ENCODE results near the gene ELMO2. TPM values are rescaled to one million over a fixed set of nuclear protein-coding genes. Genes with fewer than 3 reads are reported as not detected.
"Not testable (repeated sequence)": the region's sequence is repeated elsewhere in the genome, so short reads cannot be mapped to it uniquely, and the experiment has no call there.

The ELMO2 gene
- total RNA-seq, 1 donor from 2014 or later = 45.7 TPM

DNA sequence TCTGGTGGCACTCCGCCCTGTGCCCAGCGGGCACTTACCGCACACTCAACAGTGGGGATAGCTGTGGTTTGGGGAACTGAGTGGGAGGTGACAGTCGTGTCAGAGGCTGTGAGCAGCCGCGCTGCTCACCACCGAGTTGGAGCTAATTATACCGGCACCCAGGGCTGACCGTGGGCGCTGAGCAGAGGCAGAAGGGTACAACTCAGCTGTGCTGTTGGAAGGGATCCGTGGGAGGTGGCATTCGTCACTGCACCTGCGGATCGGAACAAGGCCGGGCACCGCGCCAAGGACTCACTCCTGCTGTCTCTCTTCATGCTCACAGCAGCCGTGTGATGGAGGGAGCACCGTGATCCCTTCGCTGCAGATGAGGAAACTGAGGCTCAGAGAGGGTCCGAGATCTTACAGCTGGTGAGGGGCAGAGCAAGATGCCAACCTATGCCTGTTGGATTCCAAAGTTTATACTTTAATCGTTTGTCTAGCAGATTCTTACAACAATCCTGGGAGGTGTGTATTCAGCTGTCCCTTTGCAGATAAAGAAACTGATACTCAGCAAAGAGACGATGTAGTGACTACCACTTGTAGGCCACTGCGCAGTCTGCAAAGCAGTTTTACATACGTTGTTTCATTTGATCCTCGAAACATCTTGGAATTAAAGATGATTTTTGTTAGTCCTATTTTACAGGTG lies 713 bp upstream of the ELMO2 start:
- no peak for DNase-seq (ENCODE audit: low spot score)

DNA sequence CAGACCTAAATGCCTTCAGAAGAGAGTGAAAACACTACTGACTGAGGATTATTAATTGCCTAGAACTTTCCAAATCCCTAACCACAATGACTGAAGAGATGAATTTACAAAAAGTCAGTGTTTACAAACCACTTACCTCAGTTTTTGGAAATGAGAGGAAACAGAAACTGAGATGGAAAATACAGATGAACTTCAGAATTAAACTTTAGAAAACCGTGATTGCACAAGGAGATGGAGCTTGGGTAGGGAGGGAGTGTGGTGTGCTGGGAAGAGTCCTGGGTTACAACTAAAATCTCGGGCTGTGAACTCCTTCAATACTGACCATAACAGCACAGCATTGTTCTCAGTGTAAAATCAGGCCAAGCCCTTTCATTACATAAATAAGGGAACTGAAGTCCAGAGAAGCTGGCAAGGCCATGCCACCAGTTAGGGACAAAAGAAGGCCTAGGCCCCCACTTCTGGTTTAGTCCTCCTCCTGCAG lies 4.0 kb downstream of the ELMO2 start:
- no peak for DNase-seq (ENCODE audit: low spot score)

DNA sequence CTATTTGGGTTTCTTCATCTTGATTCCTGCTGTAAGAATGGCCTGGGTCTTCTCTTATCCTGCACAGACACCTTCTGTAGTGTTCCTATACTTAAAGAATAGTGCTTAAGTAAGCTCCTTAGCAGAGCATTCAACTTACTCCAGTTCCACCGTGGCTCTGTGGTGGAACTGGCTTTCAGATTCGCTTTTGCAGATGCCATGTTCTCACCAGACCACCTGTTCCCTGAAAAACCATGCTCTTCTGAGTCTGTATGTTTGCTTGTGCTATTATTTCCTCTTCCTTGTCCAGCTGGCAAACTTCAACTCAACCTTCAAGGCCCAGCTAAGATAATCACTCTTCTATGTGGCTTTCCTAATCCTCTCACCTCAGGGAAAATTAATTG lies 4.9 kb downstream of the ELMO2 start:
- DNase-seq (ENCODE audit: low spot score) = no peak

DNA sequence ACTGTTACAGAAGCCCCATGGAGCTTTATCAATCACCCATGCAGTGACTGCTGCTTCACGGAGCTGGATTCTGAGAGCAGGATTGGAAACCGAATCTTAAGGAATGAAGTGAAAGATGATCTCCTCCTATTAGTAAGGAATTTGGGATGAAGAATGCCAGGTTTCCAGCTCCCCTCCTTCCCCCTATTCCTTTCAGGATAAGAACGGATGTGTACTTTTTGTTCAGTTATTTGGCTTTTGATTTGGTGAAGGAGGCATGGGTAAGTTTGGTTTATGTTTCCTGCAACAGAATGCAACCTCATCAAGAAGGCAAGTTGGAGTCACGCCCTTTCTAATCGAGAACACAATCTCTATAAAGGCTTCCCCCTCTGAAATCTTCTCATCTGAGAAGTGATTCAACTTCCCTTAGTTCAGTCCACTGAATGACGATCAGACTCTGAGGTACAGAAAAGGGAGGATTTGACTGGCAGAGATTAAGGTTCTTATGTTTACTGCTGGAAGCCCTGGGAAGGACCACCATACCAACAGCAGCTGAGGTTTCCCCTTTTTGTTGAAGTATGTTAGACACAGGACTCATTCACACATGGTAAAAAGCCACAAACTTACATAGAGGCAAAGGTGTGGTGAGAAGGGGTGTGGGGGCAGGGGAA lies 5.5 kb downstream of the ELMO2 start:
- peak; percentile 38 for DNase-seq (ENCODE audit: low spot score)

DNA sequence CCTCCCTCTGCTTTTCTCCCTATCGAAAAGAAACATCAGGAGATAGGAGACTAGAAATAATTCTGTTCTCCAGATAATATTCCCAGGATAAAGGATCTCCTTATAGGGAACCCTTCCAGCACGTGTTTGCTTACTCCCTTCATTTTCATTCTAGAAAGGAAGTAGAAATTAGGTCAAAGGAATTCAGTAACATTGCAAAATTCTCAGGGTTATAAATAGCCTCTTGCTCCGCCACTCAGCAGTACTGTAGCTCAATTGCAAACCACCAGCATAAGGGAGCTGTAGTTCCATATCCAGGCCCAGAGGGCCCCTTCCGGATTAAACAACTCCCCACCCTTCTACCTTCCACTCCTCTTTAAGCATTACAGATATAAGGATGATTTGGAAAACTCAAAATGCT lies 6.2 kb downstream of the ELMO2 start:
- peak; percentile 83 for DNase-seq (ENCODE audit: low spot score)

DNA sequence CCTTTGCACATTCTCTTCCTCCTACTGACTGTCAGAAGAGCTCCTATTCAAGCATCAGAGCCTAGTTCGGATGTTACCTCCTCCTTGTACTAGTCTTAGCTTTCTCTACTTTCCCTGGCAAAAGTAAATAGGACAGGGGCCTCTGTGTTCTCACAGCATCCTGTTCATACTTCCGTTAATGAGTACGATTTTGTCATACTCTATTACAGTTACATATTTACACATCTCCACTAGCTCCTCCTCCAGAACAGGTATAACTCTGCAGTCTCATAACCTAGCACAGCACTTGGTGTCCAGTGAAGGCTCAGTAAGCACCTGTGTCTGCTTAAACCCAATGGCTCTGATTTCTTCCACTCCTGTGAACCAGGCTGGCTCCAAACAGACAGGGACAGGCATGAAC lies 7.0 kb downstream of the ELMO2 start:
- no peak for DNase-seq (ENCODE audit: low spot score)

DNA sequence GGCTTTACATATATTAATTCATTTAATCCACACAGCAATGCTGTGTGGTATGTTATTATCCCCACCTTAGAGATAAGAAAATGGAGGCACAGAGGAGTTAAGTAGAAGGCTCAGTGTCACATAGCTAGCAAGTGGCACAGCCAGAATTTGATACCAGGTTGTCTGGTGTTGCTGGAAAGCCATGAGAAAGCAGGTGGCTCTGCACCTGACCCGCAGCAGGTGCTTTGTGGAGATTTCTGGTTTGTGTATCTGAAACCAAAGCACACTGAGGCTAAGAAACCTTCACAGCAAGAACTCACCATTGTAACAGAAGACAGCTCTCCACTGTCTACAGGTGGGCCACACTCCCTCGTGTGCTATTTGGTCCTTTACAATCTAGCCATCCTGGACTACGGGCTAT lies 7.5 kb downstream of the ELMO2 start:
- DNase-seq (ENCODE audit: low spot score) = no peak

DNA sequence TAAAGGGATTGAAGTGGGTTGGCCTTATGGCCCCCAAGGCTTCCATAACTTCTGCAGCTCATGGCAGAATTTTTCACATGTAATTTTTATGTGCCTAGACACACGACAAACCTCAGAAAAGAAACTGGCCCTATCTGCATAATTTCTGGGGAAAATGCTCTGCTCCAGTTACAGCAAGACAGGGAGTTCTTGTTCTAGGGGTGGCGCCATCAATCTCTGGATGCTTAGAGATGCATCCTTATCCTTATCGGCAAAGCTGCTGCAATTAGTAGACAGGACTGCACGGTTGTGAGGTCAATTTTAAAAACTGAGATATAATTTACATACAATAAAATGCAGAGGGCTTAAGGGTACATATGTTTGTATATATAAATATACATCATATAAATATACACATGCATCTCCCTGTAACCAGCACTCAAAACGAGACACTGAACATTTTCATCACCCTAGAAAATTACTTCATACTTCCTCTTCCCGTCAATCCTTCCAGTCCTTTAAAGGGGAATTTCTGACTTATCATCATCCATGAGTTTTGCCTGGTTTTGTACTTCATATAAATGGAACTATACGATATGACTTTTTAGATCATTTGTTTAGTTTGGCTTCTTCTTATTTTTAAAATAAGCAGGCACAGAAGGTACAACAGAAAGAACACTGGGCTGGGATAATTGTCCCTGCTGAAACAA lies 10.2 kb downstream of the ELMO2 start:
- DNase-seq (ENCODE audit: low spot score) = no peak

DNA sequence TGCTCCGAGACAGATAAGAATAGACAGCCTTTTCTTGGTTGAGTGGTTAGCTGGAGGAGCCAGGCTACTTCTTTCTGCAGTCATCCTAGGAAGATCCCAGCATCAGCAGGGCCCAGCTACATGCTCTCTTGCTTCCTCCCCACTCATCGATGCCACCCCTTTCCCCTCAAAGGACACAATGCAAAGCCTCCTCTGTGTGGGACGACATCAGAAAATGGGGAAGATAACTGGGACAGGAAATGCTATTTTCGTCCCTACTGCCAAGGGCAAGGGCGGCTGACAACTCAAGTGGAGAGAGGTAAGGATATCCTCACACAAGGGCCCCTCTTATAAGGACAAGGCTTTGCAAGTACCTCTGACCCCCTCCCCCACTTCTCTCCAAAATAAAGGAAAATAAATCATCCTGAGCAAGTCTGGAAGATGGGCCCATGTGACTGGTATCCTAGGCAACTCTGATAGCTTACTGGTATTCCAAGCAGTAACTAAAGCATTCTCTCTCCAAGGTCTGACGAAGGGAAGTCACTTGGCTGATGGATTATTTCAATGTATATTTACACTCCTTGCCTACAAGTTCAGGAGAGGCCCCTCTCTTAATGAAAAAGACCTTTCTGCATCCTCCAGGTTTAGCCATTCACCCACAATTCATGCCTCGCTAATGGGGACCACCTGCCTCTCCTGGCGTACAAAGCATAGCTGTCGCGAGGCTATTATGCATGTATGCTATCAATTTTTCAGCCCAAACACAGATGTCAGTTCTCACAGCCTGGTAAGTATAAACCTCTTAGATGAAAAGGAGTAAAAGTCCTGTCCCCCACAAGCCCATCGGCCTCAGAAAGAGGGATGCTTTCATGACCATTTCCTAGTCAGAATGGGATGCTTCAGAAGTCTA lies 11.3 kb downstream of the ELMO2 start:
- no peak for DNase-seq (ENCODE audit: low spot score)

DNA sequence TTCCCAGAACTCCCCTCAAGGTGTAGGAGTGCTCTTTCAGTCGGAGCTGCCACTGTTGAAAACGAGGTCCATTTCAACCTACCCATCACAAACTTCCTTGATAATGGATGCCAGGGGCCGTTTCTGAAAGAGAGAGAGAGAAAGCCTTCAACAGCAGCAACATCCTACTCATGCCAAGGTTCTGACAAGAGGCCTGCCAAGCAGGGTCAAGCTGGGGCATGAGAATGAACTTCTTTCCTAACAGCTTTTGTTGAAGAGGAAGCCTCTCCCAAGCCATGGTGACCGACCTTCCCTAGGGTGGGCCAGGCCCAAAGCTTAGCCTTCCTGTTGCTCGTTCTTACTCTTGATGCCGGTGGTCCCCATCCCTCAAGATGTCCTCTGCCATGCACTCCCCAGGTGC lies 12.4 kb downstream of the ELMO2 start:
- DNase-seq (ENCODE audit: low spot score) = no peak

DNA sequence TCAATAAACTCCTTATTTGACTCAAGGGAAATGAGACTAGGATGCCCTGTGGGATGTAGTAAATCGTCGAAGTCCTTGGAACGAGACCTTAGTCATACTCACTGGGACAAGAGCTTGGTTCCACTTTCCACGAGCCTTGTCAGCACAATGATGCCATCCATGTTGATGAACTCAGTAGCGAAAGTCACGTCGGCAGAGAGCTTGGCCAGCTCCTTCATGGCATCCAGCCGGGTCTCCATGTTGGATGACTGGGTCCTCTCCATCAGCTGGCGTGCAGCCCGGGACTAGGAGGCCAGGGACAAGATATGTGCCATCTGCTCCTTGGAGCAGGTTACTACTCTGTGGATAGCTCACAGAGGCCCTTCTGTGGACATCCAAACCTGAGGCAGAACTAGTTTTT lies 17.5 kb downstream of the ELMO2 start:
- no peak for DNase-seq (ENCODE audit: low spot score)

DNA sequence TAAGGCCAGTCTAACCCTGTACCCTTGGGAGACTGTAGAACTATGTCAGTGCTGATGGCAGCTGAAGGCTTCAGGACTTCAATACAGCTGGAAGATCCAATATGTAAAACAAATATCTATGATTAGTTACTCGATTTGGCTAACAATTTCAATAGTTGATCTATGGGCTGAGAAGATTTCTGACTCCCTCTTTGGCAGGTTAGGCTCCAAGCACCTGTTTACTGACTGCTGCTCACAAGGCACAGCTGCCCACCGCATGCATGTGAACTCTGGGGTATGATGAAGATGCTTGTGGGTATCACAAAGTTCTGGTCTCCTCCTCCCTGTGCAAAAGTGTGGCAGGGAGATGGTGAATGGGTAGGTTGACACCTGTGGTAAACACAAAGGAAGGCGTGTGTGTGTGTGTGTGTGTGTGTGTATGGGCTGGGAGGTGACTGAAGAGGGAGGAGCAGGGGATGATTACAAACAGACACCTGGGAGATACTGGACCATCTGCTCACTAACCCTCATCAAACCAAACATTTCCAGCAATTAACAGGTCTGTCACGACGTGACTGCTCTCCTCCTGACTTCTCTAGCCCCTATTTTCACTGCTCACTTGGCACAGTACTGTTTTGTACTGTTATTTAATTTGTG lies 18.1 kb downstream of the ELMO2 start:
- DNase-seq (ENCODE audit: low spot score) = no peak

DNA sequence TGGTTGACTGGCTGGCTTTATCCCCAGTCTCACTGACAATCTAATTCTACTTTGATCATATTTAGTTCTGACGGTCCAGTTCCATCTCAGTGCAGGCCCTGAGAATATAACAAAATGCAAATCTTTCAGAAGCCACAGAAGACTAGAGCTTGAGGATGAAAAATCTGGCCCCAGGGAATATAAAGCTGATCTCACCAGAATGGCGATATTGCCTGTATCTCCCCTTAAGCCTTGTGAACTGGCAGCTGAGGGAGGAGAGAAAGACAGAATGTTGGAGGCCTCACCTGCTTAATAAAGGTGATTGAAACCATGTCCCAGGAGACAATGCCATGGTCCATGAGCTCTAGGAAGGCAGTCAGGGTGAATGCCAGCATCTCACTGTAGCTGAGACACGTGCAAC lies 19.4 kb downstream of the ELMO2 start:
- DNase-seq (ENCODE audit: low spot score) = not testable (repeated sequence)

DNA sequence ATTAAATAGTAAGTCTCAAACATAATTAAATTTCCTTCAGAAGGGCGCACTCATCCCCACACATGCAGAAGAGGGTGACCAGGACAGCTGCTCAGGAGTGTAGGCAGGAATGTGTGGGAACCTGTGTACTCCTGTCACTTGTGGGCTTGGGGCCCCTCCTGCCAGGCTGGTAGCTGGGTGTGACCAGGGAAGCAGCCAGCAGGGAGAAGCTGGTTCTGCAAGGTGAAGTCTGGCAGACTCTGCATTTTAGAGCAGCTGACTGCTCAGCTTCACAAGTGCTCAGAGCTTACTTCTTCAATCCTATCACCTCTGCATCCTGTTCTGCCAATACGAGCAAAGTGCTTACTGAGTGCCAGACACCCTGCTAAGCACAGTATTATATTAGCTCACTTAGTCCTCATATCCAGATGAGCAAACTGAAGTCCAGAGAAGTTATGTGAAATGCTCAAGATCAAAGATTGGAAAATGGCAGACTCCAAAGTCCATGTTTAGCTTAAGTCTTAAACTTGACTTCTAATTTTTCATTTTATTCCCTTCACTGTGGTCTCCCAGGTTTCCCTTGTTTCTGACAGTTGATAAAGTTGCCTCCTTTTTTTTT lies 27.9 kb downstream of the ELMO2 start:
- DNase-seq (ENCODE audit: low spot score) = peak; percentile 36

DNA sequence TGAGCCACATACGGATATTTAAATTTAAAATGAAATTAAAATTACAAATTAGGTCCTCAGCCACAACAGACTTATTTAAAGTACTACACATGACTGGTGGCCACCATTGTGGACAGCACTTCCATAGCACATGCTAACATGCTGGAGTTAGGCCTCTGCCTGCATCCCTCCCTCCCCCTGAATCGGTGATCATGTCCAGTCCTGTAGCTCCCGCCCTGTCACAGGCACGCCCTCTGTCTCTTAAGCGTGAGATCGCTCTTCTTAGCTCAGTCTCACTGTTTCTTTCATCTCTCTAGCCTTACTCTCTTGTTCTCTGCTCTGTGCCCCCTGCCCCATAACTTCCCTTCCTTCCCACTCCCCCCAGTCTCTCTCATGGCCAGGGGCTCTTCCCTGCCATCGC lies 28.9 kb downstream of the ELMO2 start:
- DNase-seq (ENCODE audit: low spot score) = peak; percentile 31

DNA sequence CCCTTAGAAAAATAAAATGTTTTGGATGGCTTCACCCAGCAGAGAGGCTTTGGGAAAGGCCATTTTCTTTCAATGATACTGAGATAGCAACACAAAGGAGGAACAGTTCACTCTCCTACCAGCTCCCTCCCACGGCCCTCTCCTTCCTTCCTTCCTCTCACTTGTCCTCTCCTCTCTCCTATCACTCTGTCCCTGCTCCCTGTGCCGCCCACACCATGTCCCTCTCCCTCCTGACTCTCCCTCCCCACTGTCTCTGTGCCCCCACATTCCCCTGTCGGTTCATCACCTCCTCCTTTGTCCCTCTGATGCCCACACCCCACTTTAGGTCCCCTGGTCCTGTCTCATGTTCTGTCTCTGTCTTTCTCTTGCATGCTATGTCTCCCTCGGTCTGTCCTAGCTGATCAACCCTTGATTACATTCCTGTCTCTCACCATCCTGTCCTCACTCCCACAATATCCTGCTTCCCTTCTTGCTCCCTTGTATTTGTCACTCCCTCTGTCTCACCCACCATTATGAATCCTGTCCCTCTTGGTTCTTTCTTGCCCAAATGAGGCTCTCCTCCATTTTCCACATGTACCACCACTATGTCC lies 30.1 kb downstream of the ELMO2 start:
- no peak for DNase-seq (ENCODE audit: low spot score)

DNA sequence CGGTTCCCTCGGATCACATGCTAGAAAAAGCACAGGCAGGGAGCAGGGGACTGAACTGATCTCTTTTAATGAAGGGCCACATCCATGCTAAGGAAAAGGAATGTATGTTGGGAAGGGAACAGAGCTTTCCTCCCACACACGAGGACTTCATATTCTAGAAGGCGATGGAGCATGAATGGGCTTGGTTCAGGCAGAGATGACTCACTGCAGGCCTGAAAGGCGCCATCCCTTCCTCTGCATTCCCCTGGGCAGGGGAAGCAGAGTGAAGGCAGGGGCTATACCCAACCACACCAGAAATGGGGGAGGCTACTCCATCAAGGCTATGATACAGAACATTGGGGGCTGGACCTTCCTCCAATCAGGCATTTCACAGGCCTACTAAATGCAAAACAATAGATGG lies 30.6 kb downstream of the ELMO2 start:
- DNase-seq (ENCODE audit: low spot score) = no peak

DNA sequence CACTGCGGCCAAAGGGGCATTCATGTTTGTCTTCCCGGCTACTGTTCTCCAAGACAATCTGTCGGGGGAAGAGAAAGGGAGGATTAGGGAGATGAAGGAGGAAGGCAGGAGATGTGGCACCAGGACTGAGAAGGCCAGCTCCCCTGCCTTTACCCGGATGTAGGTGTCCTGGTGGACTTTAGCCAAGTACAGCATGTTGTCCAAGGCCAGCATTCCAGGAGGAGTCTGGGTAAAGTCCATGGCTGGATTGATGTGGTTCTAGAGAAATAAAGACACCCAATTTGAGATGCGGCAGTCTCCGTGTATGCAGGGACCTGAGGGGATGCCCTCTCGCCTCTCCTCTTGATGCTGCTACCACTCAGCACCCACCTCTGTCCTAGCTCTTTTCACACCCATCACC lies 32.0 kb downstream of the ELMO2 start:
- no peak for DNase-seq (ENCODE audit: low spot score)

DNA sequence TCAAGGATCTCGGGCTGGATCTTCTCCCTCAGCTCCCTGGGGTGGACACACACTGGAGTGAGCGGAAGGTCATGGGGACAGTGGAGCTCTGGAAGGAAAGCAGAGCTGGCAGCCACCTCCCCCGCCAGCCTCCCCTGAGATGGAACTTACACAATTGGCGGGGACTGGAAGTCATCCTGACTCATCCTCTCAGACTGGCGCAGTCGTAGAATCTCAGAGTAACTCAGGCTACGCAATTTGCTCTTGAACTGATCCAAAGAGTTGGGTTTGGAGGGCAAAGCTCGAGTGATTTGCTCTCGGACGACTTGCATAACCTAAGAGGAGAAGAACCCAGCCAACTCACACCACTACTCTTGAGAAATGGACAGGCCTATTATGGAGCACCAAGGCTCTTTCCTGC lies 34.8 kb downstream of the ELMO2 start:
- DNase-seq (ENCODE audit: low spot score) = no peak

DNA sequence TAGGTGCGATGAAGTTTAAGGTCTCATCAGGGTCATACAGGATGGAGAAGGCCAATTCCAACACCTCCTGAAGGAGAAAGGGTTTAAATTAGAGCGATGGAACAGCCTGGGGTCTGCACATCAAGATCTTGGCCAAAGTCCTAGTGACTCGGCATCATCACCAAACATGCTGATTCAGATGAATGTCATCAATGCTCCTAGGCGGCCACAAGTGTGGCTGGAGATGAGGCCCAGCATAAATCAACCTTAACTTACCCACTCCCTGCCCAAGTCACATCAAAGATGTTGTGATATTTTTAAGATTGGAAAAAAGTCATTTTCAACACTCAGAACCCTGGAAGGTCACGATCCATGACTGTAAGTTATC lies 37.5 kb downstream of the ELMO2 start:
- no peak for DNase-seq (ENCODE audit: low spot score)

Data from umbilical cord (tissue), 2 donors.